Keratinocyte (primary cell): ENCODE measurements around the gene GARIN6. TPM values are rescaled to one million over a fixed set of nuclear protein-coding genes. Genes with fewer than 3 reads are reported as not detected.

ENCODE experiments used
- DNase-seq: peaks from one replicate; pipeline ENCODE4 v3.0.0-alpha.2; 2011; ENCODE audit warnings: low read depth, missing footprints, low spot score
- FAIRE-seq: peaks from 2 replicates; lab custom pipeline; 2011; peaks lifted over from hg19 to GRCh38; lab: Jason Lieb, UNC
- H2AFZ ChIP-seq: 2 replicates; pipeline ENCODE4 v1.6.0; 2012; ENCODE audit warnings: low read length, control low read depth, inconsistent platforms; ENCODE audit not compliant: control insufficient read depth
- H3K27ac ChIP-seq: 2 replicates; pipeline ENCODE4 v1.5.1; 2011; ENCODE audit warnings: low read length; ENCODE audit not compliant: control insufficient read depth, insufficient read depth
- H3K27me3 ChIP-seq: 3 replicates; pipeline ENCODE4 v1.6.0; 2011; ENCODE audit warnings: low read length; ENCODE audit not compliant: control insufficient read depth, insufficient read depth; ENCODE audit errors: extremely low read depth
- H3K36me3 ChIP-seq, 2 experiments: 2 replicates in 1 of 2; 3 replicates in 1 of 2; pipeline ENCODE4 v1.5.1; 2011; ENCODE audit warnings: low read length in 2 of 2, mild to moderate bottlenecking in 1 of 2; ENCODE audit not compliant: control insufficient read depth in 2 of 2, insufficient read depth in 2 of 2; ENCODE audit errors: extremely low read depth in 1 of 2
- H3K4me1 ChIP-seq: 3 replicates; pipeline ENCODE4 v1.5.1; 2011; ENCODE audit warnings: low read length; ENCODE audit not compliant: control insufficient read depth, insufficient read depth; ENCODE audit errors: extremely low read depth
- H3K4me2 ChIP-seq: 3 replicates; pipeline ENCODE4 v1.6.0; 2011; ENCODE audit warnings: low read depth, low read length; ENCODE audit not compliant: control insufficient read depth, insufficient read depth; ENCODE audit errors: extremely low read depth
- H3K4me3 ChIP-seq, 3 experiments: fragments of 200-600 bp in 1 of 3; sonication (generic) in 1 of 3; 2 replicates in 2 of 3; 3 replicates in 1 of 3; pipeline ENCODE4 v1.5.1; 2011 to 2016; ENCODE audit warnings: low read length in 3 of 3, mild to moderate bottlenecking in 3 of 3, control low read depth in 2 of 3, inconsistent platforms in 1 of 3, low read depth in 1 of 3, mixed read lengths in 1 of 3, mixed run types in 1 of 3, moderate library complexity in 1 of 3; ENCODE audit not compliant: control insufficient read depth in 2 of 3, insufficient read depth in 2 of 3; ENCODE audit errors: extremely low read depth in 1 of 3
- H3K79me2 ChIP-seq: 2 replicates; pipeline ENCODE4 v1.6.0; 2012; ENCODE audit warnings: low read length; ENCODE audit not compliant: control insufficient read depth, insufficient read depth
- H3K9ac ChIP-seq: 3 replicates; pipeline ENCODE4 v1.6.0; 2011; ENCODE audit warnings: low read length; ENCODE audit not compliant: control insufficient read depth, insufficient read depth; ENCODE audit errors: extremely low read depth
- H3K9me1 ChIP-seq: 3 replicates; pipeline ENCODE4 v1.6.0; 2011; ENCODE audit warnings: low read length; ENCODE audit not compliant: control insufficient read depth, insufficient read depth; ENCODE audit errors: extremely low read depth
- H3K9me3 ChIP-seq: 2 replicates; pipeline ENCODE4 v1.5.1; 2012; ENCODE audit warnings: low read depth, low read length; ENCODE audit not compliant: control insufficient read depth
- H4K20me1 ChIP-seq: 3 replicates; pipeline ENCODE4 v1.6.0; 2011; ENCODE audit warnings: low read length; ENCODE audit not compliant: control insufficient read depth, insufficient read depth; ENCODE audit errors: extremely low read depth
- EZH2 ChIP-seq: IDR thresholded peaks from one replicate; pipeline ENCODE4 v1.6.1; 2012; ENCODE audit warnings: inconsistent platforms, mild to moderate bottlenecking, low read length, moderate library complexity
- dilution Hi-C: fragments of 300-500 bp; cut with MboI; formaldehyde crosslinking; loops from one replicate; pipeline ENCODE4 v1.7.0; 2020; ENCODE audit warnings: low sequenced_read_pairs; ENCODE audit not compliant: extremely low pct_ligation_motif_present
- polyA plus RNA-seq, 5 experiments: library from polyadenylated mRNA; depleted of rRNA in 3 of 5; stranded (reverse) in 3 of 5; stranded (forward) in 1 of 5; unstranded in 1 of 5; fragments of >200 nt; gene quantifications; 1 replicate in 1 of 5; 2 replicates in 3 of 5; 3 replicates in 1 of 5; pipeline versions ENCODE4 v1.2.1 to v1.2.3, GENCODE V29; 2011 to 2012; ENCODE audit warnings: missing spikeins in 2 of 5, low read depth in 1 of 5, low replicate concordance in 1 of 5
- TF ChIP-seq, protein P1 (sequence below), 3 experiments: IDR thresholded peaks in 1 of 3; conservative IDR thresholded peaks in 1 of 3; optimal IDR thresholded peaks in 1 of 3; 2 replicates in 2 of 3; 3 replicates in 1 of 3; pipeline versions ENCODE3 to v1.5.1; 2011; ENCODE audit warnings: low read length in 3 of 3, mild to moderate bottlenecking in 3 of 3, moderate library complexity in 2 of 3, control low read depth in 1 of 3, inconsistent platforms in 1 of 3; ENCODE audit not compliant: insufficient read depth in 2 of 3; ENCODE audit errors: extremely low read depth in 1 of 3

Gene GARIN6
- polyA plus RNA-seq, 1 donor (not counting 4 experiments of a cell fraction or from before 2014, with no cell fraction given) = not detected

DNA sequence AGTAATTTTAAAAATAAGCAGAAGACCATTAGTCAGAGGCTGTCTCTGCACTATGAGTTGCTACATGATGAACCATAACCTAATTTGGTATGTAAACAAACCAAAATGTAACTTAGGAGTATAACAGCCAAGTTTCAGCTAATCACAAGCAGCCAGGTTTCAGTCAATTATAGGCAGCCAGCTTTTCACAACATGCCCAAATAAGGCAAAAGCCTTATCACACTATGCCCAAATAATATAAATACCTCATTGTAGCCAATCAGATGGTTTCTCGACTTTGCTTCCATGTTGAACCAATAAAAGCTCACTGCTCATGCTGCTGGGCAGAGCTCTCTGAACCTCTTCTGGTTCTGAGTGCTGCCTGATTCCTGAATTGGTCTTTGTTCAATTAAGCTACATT is 38.6 kb downstream of the GARIN6 start:
- H3K27me3 ChIP-seq = no peaks in the 10 kb centered on the region
- no peaks in the 10 kb centered on the region for H3K4me1 ChIP-seq
- no peaks in the 10 kb centered on the region for H3K36me3 ChIP-seq
- no peaks in the 10 kb centered on the region for H3K79me2 ChIP-seq
- H3K4me2 ChIP-seq = no peak overlapping the region
- no peak overlapping the region for H3K9ac ChIP-seq
- TF ChIP-seq EZH2 = no peak
- TF ChIP-seq, protein P1, sequence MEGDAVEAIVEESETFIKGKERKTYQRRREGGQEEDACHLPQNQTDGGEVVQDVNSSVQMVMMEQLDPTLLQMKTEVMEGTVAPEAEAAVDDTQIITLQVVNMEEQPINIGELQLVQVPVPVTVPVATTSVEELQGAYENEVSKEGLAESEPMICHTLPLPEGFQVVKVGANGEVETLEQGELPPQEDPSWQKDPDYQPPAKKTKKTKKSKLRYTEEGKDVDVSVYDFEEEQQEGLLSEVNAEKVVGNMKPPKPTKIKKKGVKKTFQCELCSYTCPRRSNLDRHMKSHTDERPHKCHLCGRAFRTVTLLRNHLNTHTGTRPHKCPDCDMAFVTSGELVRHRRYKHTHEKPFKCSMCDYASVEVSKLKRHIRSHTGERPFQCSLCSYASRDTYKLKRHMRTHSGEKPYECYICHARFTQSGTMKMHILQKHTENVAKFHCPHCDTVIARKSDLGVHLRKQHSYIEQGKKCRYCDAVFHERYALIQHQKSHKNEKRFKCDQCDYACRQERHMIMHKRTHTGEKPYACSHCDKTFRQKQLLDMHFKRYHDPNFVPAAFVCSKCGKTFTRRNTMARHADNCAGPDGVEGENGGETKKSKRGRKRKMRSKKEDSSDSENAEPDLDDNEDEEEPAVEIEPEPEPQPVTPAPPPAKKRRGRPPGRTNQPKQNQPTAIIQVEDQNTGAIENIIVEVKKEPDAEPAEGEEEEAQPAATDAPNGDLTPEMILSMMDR (optimal IDR thresholded peaks at IDR 0.05 in 1 of 3, IDR thresholded peaks at IDR 0.05 in 1 of 3, conservative IDR thresholded peaks at IDR 0.05 in 1 of 3; ENCODE audit: extremely low read depth in 1 of 3, insufficient read depth in 2 of 3, low read length in 3 of 3) = no peak
- H4K20me1 ChIP-seq = no peaks in the 10 kb centered on the region
- H3K9me1 ChIP-seq = no peaks in the 10 kb centered on the region
- H3K27ac ChIP-seq = no peak overlapping the region
- H2AFZ ChIP-seq = no peak overlapping the region
- H3K9me3 ChIP-seq = no peaks in the 10 kb centered on the region
- no peak for DNase-seq
- no peak overlapping the region for H3K4me3 ChIP-seq
- dilution Hi-C loops = no loop called here
- FAIRE-seq = no peak

GRCh38 chr12:99695050-99695449 is 47.5 kb downstream of the GARIN6 start:
- H3K4me2 ChIP-seq = no peak overlapping the region
- H4K20me1 ChIP-seq = no peaks in the 10 kb centered on the region
- FAIRE-seq (no peak), DNase-seq (no peak)
- no peak overlapping the region for H3K4me3 ChIP-seq
- dilution Hi-C loops = no loop called here
- no peaks in the 10 kb centered on the region for H3K9me1 ChIP-seq
- H3K9me3 ChIP-seq = no peaks in the 10 kb centered on the region
- H3K79me2 ChIP-seq = no peaks in the 10 kb centered on the region
- no peak overlapping the region for H3K27ac ChIP-seq
- H3K4me1 ChIP-seq = no peaks in the 10 kb centered on the region
- H3K9ac ChIP-seq = no peak overlapping the region
- H2AFZ ChIP-seq = no peak overlapping the region
- H3K27me3 ChIP-seq = no peaks in the 10 kb centered on the region
- no peak for TF ChIP-seq EZH2
- TF ChIP-seq, protein P1 (optimal IDR thresholded peaks at IDR 0.05 in 1 of 3, IDR thresholded peaks at IDR 0.05 in 1 of 3, conservative IDR thresholded peaks at IDR 0.05 in 1 of 3; ENCODE audit: extremely low read depth in 1 of 3, insufficient read depth in 2 of 3, low read length in 3 of 3) = no peak
- H3K36me3 ChIP-seq = no peaks in the 10 kb centered on the region
